Measurements from ENCODE around the gene AGAP1.
A peak's percentile ranks its signal among the peaks of the same experiment; 100 is the strongest.

The AGAP1 gene

DNA sequence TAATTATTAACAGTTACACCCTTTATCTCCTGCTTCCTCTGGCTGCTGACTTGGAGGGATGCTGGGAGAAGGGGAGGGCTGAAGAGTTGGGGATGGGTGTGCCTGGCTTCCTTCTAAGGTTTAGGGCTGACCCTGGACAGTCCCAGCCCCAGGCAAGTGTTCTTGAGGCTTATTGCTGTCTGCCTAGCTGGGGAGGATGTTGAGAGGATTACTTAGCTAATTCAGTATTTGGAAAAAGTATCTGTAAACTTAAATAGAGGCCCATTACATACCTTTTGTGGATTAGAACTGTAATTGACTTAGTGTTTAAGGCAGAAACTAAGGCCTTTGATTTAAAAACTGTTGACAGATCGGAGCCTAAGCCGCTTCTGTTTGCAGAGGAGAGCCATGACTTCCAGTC is 67.6 kb downstream of the AGAP1 start:
- DNase-seq (ENCODE audit: low spot score) (no peak), ATAC-seq (ENCODE audit: low read depth) (peak; percentile 58; the same call in 1 of the 3 replicates)
- H3K4me1 ChIP-seq (ENCODE audit: insufficient read depth, poor library complexity, severe bottlenecking), result no peaks in the 10 kb centered on the region

DNA sequence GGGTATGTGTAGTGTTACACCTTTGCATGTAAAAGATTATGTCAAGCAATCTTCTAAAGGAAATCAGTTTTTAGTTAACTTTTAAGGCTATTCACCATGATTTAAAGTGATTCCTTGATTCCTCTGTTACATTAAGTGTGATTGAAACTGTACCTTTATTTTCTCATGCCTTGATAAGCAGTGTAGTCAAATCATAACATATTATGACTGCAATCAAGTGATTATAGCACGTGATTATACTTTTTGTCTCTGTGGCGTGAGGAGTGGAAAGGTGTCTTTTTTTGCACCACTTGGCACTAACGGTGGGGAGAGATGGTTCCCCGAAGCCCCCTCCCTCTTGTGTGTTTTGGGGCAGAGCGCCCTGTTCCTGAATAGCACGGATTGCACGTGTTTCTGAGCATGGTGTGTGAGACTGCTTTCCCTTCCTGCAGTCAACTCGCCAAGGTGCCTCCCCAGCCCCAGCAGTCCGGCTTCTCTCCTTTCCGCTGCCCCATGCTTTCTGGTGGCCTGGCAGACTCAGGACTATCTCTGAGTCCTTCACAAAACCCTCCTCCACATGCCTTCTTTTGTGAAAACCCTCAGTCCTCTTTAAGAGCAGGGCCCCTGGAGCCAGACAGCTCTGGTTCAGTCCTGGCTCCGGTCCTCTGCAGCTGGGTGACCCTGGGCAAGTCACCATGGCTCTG is 68.4 kb downstream of the AGAP1 start:
- DNase-seq (ENCODE audit: low spot score) (no peak), ATAC-seq (ENCODE audit: low read depth) (no peak)
- TF ChIP-seq, protein P1, sequence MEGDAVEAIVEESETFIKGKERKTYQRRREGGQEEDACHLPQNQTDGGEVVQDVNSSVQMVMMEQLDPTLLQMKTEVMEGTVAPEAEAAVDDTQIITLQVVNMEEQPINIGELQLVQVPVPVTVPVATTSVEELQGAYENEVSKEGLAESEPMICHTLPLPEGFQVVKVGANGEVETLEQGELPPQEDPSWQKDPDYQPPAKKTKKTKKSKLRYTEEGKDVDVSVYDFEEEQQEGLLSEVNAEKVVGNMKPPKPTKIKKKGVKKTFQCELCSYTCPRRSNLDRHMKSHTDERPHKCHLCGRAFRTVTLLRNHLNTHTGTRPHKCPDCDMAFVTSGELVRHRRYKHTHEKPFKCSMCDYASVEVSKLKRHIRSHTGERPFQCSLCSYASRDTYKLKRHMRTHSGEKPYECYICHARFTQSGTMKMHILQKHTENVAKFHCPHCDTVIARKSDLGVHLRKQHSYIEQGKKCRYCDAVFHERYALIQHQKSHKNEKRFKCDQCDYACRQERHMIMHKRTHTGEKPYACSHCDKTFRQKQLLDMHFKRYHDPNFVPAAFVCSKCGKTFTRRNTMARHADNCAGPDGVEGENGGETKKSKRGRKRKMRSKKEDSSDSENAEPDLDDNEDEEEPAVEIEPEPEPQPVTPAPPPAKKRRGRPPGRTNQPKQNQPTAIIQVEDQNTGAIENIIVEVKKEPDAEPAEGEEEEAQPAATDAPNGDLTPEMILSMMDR (IDR thresholded peaks at IDR 0.05; ENCODE audit: poor library complexity, severe bottlenecking), result no peak
- Histone ChIP-seq H3K27ac (ENCODE audit: poor library complexity, severe bottlenecking) (no peak overlapping the region), H3K9me3 (ENCODE audit: severe bottlenecking) (no peaks in the 10 kb centered on the region), H3K27me3 (ENCODE audit: insufficient read depth, poor library complexity, severe bottlenecking) (no peaks in the 10 kb centered on the region), H3K36me3 (ENCODE audit: low read depth) (no peaks in the 10 kb centered on the region), H3K4me1 (ENCODE audit: insufficient read depth, poor library complexity, severe bottlenecking) (no peaks in the 10 kb centered on the region), H3K4me3 (ENCODE audit: severe bottlenecking) (no peak overlapping the region)

More for the DNA sequence above, 67.6 kb downstream of the AGAP1 start:
- Histone ChIP-seq H3K4me3 (ENCODE audit: severe bottlenecking) (no peak overlapping the region), H3K27ac (ENCODE audit: poor library complexity, severe bottlenecking) (no peak overlapping the region), H3K9me3 (ENCODE audit: severe bottlenecking) (no peaks in the 10 kb centered on the region), H3K36me3 (ENCODE audit: low read depth) (no peaks in the 10 kb centered on the region), H3K27me3 (ENCODE audit: insufficient read depth, poor library complexity, severe bottlenecking) (no peaks in the 10 kb centered on the region)
- TF ChIP-seq, protein P1 (IDR thresholded peaks at IDR 0.05; ENCODE audit: poor library complexity, severe bottlenecking), result no peak

DNA sequence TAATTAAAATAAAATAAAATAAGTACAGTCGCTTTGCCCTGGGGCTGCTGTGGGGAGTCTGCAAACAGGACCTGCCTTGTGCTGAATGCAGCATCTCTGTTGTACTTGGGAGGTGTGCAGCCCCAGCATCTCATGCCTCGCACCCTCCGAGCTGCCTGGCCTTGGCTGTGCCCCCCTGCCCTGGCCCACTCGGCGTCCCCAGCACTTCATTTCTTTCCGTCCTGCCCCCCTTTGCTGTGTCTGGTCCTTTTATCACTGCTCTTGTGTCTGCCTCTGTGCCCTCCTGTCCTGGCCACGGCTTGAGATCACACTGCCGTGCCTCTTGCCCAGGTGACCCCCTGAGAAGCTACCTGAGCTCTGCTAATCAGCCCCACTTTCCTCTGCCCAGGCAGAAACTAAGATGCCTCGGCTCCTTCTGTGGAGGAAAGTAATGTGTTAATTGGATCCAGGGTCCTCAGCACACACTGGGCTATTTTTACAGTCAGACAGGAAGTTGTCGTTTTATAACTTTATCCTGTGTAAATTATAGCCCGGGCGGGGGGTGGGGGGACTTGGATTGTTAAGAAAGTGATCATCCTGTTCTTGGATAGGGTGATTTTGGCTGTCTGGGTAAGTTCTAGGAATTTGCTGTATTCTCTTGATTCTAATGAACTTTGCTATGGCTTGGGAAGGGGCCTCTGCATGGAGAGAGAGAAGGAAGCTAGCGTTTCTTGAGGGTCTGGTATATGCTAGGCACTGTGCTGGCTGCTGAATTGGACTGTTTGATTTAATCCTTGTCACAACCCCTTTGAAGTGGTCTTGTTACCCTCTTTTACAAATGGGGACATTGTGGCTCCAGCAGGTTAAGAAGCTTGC is 69.4 kb downstream of the AGAP1 start:
- DNase-seq (ENCODE audit: low spot score), result no peak
- H3K27me3 ChIP-seq (ENCODE audit: insufficient read depth, poor library complexity, severe bottlenecking), result no peaks in the 10 kb centered on the region
- no peaks in the 10 kb centered on the region for H3K9me3 ChIP-seq (ENCODE audit: severe bottlenecking)
- H3K4me1 ChIP-seq (ENCODE audit: insufficient read depth, poor library complexity, severe bottlenecking), result no peaks in the 10 kb centered on the region
- H3K36me3 ChIP-seq (ENCODE audit: low read depth), result no peaks in the 10 kb centered on the region
- no peak overlapping the region for H3K27ac ChIP-seq (ENCODE audit: poor library complexity, severe bottlenecking)
- TF ChIP-seq, protein P1 (IDR thresholded peaks at IDR 0.05; ENCODE audit: poor library complexity, severe bottlenecking), result no peak
- H3K4me3 ChIP-seq (ENCODE audit: severe bottlenecking), result no peak overlapping the region
- ATAC-seq (ENCODE audit: low read depth), result no peak

DNA sequence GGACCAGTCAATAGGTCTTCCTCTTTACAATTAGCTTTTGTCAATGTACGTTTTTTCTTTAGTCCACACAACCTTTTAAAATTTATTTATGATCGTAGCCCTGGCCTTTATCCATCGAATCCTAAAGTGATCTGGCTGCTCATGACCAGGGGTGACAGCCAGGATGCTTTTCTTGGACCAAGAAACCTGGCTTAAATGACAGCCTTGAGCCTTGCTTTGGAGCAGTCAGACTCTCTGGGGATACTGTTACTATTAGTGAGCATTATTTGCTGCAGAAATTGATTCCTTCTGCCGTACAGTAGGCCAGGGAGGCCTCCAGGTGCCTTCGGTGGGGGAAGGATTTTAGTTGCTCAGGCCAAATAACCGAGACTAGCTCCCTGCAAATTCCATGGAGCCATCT is 70.2 kb downstream of the AGAP1 start:
- ATAC-seq (ENCODE audit: low read depth) (no peak), DNase-seq (ENCODE audit: low spot score) (no peak)
- H3K27ac ChIP-seq (ENCODE audit: poor library complexity, severe bottlenecking), result no peak overlapping the region
- H3K27me3 ChIP-seq (ENCODE audit: insufficient read depth, poor library complexity, severe bottlenecking), result no peaks in the 10 kb centered on the region
- TF ChIP-seq, protein P1 (IDR thresholded peaks at IDR 0.05; ENCODE audit: poor library complexity, severe bottlenecking), result no peak
- no peaks in the 10 kb centered on the region for H3K9me3 ChIP-seq (ENCODE audit: severe bottlenecking)
- no peaks in the 10 kb centered on the region for H3K4me1 ChIP-seq (ENCODE audit: insufficient read depth, poor library complexity, severe bottlenecking)
- H3K36me3 ChIP-seq (ENCODE audit: low read depth), result no peaks in the 10 kb centered on the region
- no peak overlapping the region for H3K4me3 ChIP-seq (ENCODE audit: severe bottlenecking)

Data from RWPE2 (cell line).